Hematopoietic multipotent progenitor cell treated with erythropoietin and hydrocortisone succinate and interleukin-3 and kit ligand, for 17 days (in vitro differentiated cells): ENCODE data around the gene TMEM171.

ENCODE experiments used
- DNase-seq: peaks from one replicate; pipeline ENCODE4 v3.0.0-alpha.2; 2015; ENCODE audit warnings: low spot score

Gene TMEM171

DNA sequence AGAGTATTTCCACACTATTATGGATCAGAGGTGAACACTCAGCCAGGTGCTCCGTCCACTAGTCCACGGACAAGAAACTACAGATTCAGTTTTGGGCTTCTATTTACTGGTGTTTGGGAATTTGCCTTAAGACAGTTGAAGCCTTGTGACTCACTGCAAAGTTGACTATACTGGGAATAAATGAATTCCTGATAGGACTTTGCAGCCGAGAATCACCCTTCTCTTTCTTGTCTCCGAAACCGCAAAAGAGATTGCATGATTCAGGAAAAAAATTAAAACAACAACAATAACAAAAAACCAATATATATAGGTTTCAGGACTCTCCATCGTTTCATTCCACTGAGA is 716 bp downstream of the TMEM171 start:
- DNase-seq, result no peak

GRCh38 chr5:73122875-73123810 is 2.8 kb downstream of the TMEM171 start:
- DNase-seq, result no peak

- DNase-seq, result no peak
Measured at GRCh38 chr5:73125289-73125688, 4.9 kb downstream of the TMEM171 start.

- DNase-seq, result no peak
Measured at GRCh38 chr5:73126381-73126780, 6.0 kb downstream of the TMEM171 start.

DNA sequence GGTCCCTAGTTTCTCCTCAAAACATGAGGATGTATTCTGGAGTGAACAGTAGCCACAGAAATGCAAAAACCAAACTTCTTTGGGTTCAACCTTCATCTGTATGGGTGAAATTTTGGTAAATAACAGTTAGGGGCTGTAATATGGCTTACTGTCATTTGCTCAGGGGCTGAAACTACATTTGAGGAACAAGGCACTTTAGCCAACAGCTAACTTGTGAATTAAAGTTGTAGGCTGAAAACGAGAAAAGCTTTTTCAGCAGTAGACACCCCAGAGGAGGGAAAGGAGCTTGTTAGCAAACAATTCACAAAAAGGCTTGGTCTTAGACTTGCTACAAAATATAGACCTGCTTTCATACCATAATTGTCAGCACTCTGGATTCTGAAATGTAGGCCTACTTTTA is 6.6 kb downstream of the TMEM171 start:
- no peak for DNase-seq

GRCh38 chr5:73129143-73129542 is 8.8 kb downstream of the TMEM171 start:
- no peak for DNase-seq

DNA sequence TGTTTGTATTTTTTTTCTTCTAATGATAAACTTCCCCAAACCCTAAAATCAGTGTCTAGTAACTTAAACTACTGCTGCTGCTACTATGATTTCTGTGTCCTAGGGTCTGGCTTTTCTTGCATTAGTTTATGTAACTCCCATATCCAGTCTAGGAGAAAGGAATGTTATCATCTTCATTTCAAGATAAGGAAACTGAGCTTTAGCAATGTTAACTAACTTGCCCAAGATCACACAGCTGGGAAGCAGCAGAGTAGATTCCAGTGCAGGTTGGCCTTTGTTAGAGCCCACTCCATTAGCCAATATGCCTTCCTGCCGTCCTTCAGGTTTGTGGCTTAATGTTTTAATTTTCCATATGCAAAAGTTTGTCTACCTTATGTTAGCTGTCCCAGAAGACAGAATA is 10.4 kb downstream of the TMEM171 start:
- no peak for DNase-seq

- DNase-seq, result no peak
Measured at GRCh38 chr5:73131711-73132425, 11.5 kb downstream of the TMEM171 start.

DNA sequence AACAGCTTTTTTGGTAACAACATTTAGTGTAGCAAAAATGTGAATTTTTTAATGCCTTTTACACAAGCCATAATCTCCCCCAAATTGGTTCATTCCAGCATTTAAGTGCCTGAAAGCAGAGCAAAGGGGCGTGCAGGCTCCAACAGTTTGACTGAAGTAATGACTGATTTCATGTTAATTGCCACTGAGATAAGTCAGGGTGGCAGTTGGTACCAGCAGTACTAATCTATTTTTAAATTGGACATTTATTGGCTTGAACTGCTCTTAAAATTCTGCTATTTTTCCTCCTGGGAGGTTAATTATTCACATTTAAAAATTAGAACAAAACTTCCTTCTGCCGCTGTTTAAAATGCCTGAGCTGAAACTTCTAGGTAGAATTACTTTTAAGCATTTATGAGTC is 12.4 kb downstream of the TMEM171 start:
- DNase-seq, result no peak

GRCh38 chr5:73135021-73135420 is 14.6 kb downstream of the TMEM171 start:
- DNase-seq, result no peak

DNA sequence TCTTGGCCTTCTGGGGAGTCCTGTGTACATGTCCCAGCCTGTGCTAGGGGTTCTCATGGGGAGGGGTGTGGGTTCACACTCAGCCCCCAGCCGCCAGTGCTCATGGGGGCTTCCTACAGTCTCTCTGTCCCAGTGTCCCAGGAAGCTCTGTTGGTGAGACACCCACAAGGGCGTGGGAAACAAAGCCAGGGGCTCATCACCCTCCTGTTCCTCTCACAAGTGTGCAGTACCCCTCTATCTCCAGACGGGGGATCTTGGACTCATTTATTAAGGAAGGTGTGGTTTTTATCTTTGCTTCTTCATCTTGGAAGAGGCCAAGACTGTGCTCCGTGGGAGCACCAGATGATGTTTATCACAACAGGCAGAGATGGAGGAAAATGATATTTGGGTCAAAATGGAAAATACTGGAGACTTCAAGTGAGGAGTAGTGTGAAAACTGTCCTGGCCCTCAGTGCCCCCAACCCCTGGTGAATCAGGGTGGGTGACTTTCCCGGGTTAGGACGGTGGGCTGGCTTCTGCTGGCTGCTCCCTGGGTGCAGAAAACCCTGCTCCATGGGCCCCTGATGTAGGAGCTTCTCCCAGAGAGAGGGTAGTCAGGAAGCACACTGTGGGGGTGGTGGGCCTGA is 15.2 kb downstream of the TMEM171 start:
- no peak for DNase-seq

DNA sequence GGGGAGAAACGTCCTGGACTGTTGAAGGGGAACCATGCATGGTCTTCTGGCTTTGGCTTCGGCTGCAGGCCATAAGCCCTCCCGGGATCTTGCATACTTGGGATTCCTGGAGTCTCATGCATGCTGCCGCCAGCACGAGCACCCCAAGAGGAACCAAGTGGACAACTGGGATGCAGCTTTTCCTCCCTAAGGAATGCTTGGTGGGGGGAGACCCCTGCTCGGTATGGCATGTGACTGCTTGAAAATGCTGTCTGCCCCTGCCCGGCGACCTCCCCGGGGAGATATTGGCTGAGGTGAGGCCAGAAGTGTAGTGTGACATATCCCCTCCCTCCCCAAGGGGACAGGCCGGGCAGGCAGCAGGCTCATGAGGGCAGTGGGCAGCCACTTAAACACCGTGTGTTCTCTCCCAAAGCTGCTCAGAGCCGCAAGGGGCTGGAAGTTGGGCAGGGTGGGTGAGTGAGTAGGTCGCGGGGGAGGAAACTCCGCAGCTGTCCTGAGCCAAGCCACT is 15.7 kb downstream of the TMEM171 start:
- DNase-seq, result no peak

DNA sequence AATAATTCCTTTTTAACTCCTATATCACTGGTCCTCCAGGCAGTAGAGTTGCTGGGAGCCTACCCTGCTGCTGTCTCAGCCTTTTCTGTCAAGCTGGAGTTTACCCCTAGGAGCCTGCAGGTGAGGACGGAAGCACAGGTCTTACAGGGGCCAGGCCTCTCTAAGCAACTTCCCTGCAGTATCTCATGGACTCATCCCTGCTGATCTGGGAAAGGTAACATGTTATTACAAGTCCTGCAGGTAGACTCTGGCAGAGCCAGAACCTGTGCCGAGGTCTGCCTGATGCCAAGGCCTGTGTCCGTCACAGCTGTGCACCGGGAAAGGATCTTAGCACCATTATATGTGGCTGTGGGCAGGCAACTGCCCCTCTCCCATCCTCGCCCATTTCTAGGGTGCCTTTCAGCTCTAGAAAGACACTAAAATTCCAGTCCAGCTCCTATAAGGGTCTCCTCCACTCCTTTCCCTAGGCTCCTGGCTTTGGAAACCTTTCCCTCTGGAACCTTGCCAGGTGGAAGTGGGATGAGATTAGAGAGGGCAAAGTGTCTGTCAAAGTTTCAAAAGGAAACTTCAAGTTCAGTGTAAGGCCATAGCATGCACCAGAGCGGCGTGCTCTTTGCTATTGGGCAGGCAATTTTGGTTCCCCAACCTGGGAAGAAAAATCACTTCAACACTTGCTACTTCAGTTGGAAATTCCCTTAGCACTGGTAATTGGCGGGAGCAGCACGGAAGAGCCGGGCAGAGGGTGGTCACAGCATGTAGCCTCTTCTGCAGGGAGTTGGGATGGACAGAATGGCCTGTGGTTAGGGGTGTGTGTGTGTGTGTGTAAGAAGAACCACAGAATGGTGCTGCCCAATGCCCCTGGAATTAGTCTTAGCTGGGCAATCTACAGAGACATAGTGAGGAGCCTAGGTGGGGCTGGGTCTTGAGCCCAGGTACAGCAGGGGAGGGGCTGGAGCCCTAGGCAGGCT is 17.5 kb downstream of the TMEM171 start:
- no peak for DNase-seq

DNA sequence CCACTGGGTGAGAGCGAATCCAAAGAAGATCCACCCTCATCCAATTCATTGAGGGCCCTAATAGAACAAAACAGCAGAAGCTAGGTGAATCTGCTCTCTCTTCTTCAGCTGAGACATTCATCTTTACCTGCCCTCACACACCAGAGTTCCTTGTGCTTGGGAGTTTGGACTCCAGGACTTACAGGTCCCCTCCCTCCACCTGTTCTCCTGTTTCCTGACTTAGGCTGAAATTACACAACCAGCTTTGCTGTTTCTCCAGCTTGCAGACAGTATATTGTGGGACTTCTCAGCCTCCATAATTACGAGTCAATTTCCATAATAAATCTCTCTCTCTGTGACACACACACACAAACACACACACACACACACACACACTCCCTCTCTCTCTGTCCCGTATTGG is 19.1 kb downstream of the TMEM171 start:
- no peak for DNase-seq

- DNase-seq, result no peak
Measured at GRCh38 chr5:73140801-73141200, 20.4 kb downstream of the TMEM171 start.

- DNase-seq, result no peak
Measured at GRCh38 chr5:73142035-73142434, 21.7 kb downstream of the TMEM171 start.

DNA sequence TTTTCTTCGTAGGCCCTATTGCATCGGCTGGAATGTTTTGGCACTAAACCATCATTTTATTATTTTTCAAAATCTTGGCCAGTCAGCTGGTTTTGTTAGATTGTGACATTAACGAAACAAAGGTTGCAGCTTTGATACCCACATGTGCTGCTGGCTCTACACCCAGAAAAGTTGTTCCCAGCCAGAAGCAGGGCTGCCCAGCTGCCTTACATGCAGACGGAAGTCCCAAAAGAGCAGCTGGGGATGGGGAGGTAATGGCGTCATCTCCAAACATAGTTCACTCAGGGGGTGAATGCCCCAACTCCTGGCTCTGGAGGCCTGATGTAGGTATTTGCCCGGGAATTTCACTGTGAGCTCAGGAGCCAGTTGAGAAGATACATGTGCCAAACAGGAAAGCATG is 23.3 kb downstream of the TMEM171 start:
- no peak for DNase-seq

- DNase-seq, result no peak
Measured at GRCh38 chr5:73149540-73149939, 29.2 kb downstream of the TMEM171 start.

DNA sequence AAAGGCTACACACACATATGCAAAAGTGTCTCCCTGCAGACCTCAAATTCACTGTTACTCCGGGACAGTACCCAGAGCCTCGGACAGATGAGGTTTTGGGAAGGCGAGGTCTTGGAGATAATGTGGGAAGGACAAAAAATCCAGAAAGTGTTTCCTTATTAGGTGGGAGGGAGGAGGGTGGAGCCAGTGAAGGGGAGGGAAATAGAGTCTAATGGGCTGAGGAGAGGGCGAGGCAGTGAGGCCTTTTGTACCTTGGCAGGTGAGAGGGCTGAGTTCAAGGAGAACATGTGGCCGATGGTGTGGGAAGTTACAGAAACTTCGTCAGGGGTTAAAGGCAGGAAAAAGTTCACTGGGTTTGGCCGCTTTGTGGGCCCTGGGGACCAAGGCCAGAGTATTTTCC is 30.5 kb downstream of the TMEM171 start:
- DNase-seq, result no peak

GRCh38 chr5:73151766-73152410 is 31.5 kb downstream of the TMEM171 start:
- no peak for DNase-seq
